H9 (cell line): Measurements from ENCODE around the gene FNDC3B. TPM values are rescaled to one million over a fixed set of nuclear protein-coding genes. Genes with fewer than 3 reads are reported as not detected.
A peak's percentile ranks its signal among the peaks of the same experiment; 100 is the strongest.

Source experiments
- DNase-seq: peaks from one replicate; pipeline ENCODE4 v3.0.0-alpha.2; 2017
- H2AFZ ChIP-seq: one replicate; pipeline ENCODE4 v1.6.1; 2013; ENCODE audit warnings: mild to moderate bottlenecking, low read length, control low read depth, moderate library complexity
- H2AK5ac ChIP-seq: 2 replicates; pipeline ENCODE4 v1.6.1; 2013; ENCODE audit warnings: low read length, control low read depth, mixed read lengths; ENCODE audit not compliant: insufficient read length
- H2BK120ac ChIP-seq: one replicate; pipeline ENCODE4 v1.6.1; 2013; ENCODE audit warnings: low read depth, mild to moderate bottlenecking, low read length, control low read depth, inconsistent platforms; ENCODE audit not compliant: poor library complexity, severe bottlenecking
- H2BK12ac ChIP-seq: 2 replicates; pipeline ENCODE4 v1.6.1; 2013; ENCODE audit warnings: low read length, control low read depth, mixed read lengths, low read depth; ENCODE audit not compliant: insufficient read length
- H2BK15ac ChIP-seq: 2 replicates; pipeline ENCODE4 v1.6.1; 2013; ENCODE audit warnings: low read depth, low read length, control low read depth
- H2BK20ac ChIP-seq: one replicate; pipeline ENCODE4 v1.6.1; 2013; ENCODE audit warnings: low read depth, mild to moderate bottlenecking, low read length, control low read depth, inconsistent platforms; ENCODE audit not compliant: poor library complexity, severe bottlenecking
- H2BK5ac ChIP-seq: 2 replicates; pipeline ENCODE4 v1.6.1; 2013; ENCODE audit warnings: low read length, control low read depth, mixed read lengths; ENCODE audit not compliant: insufficient read length
- H3K14ac ChIP-seq: 2 replicates; pipeline ENCODE4 v1.6.1; 2013; ENCODE audit warnings: low read length, control low read depth; ENCODE audit not compliant: insufficient read depth
- H3K18ac ChIP-seq: 2 replicates; pipeline ENCODE4 v1.6.1; 2013; ENCODE audit warnings: low read depth, mild to moderate bottlenecking, mixed read lengths, low read length, control low read depth; ENCODE audit not compliant: insufficient read length
- H3K23ac ChIP-seq: 2 replicates; pipeline ENCODE4 v1.6.1; 2013; ENCODE audit warnings: low read length, control low read depth, mixed read lengths, low read depth; ENCODE audit not compliant: insufficient read length
- H3K23me2 ChIP-seq: 2 replicates; pipeline ENCODE4 v1.6.1; 2013; ENCODE audit warnings: low read depth, mild to moderate bottlenecking, mixed read lengths, low read length, control low read depth; ENCODE audit not compliant: insufficient read length, poor library complexity, severe bottlenecking
- H3K27ac ChIP-seq: 2 replicates; pipeline ENCODE4 v1.5.1; 2013; ENCODE audit warnings: low read length, control low read depth, mixed read lengths, low read depth; ENCODE audit not compliant: insufficient read length
- H3K27me3 ChIP-seq: 2 replicates; pipeline ENCODE4 v1.6.1; 2013; ENCODE audit warnings: low read length, control low read depth, inconsistent platforms; ENCODE audit not compliant: insufficient read depth
- H3K4ac ChIP-seq: 2 replicates; pipeline ENCODE4 v1.6.1; 2013; ENCODE audit warnings: low read depth, mild to moderate bottlenecking, control low read depth, inconsistent platforms, low read length, moderate library complexity
- H3K4me1 ChIP-seq: 2 replicates; pipeline ENCODE4 v1.6.1; 2013; ENCODE audit warnings: low read length, control low read depth, inconsistent platforms; ENCODE audit not compliant: insufficient read depth
- H3K4me2 ChIP-seq: 2 replicates; pipeline ENCODE4 v1.6.1; 2013; ENCODE audit warnings: low read length, control low read depth, mixed read lengths; ENCODE audit not compliant: insufficient read length, insufficient read depth
- H3K56ac ChIP-seq: 2 replicates; pipeline ENCODE4 v1.6.1; 2013; ENCODE audit warnings: low read depth, mild to moderate bottlenecking, mixed read lengths, low read length, control low read depth; ENCODE audit not compliant: insufficient read length
- H3K79me1 ChIP-seq: 2 replicates; pipeline ENCODE4 v1.6.1; 2013; ENCODE audit warnings: low read depth, mild to moderate bottlenecking, moderate library complexity, low read length, control low read depth, inconsistent platforms; ENCODE audit not compliant: insufficient read depth, poor library complexity, severe bottlenecking
- H3K79me2 ChIP-seq: 2 replicates; pipeline ENCODE4 v1.6.1; 2013; ENCODE audit warnings: low read length, control low read depth, inconsistent platforms; ENCODE audit not compliant: insufficient read depth
- H3K9ac ChIP-seq: 2 replicates; pipeline ENCODE4 v1.6.1; 2013; ENCODE audit warnings: low read length, control low read depth, mixed read lengths; ENCODE audit not compliant: insufficient read length; ENCODE audit errors: extremely low read depth
- H3K9me3 ChIP-seq: one replicate; pipeline ENCODE4 v1.6.1; 2013; ENCODE audit warnings: low read depth, low read length, inconsistent platforms; ENCODE audit not compliant: control insufficient read depth
- H3T11ph ChIP-seq: one replicate; pipeline ENCODE4 v1.6.1; 2013; ENCODE audit warnings: mild to moderate bottlenecking, low read length, control low read depth, inconsistent platforms
- H4K20me1 ChIP-seq: one replicate; pipeline ENCODE4 v1.6.1; 2013; ENCODE audit not compliant: control insufficient read depth, insufficient read length, insufficient read depth
- H4K5ac ChIP-seq: 2 replicates; pipeline ENCODE4 v1.6.1; 2013; ENCODE audit warnings: low read depth, mild to moderate bottlenecking, mixed read lengths, low read length, control low read depth; ENCODE audit not compliant: insufficient read length
- H4K8ac ChIP-seq: replicated peaks from 2 replicates; pipeline ENCODE4 v1.6.1; 2013; ENCODE audit warnings: low read length, control low read depth, mixed read lengths, low read depth; ENCODE audit not compliant: insufficient read length
- H4K91ac ChIP-seq: 2 replicates; pipeline ENCODE4 v1.6.1; 2013; ENCODE audit warnings: low read depth, mild to moderate bottlenecking, moderate library complexity, mixed read lengths, low read length, control low read depth; ENCODE audit not compliant: insufficient read length
- H3K27ac Mint-ChIP-seq, 3 experiments: 2 replicates in 2 of 3; 3 replicates in 1 of 3; pipeline ENCODE4 v1.8.0; 2020 to 2021; ENCODE audit warnings: mixed read lengths in 3 of 3, mild to moderate bottlenecking in 1 of 3, moderate library complexity in 1 of 3
- H3K27me3 Mint-ChIP-seq: 2 replicates; pipeline ENCODE4 v1.8.0; 2021; ENCODE audit warnings: low read depth, mild to moderate bottlenecking, moderate library complexity, mixed read lengths
- H3K36me3 Mint-ChIP-seq, 3 experiments: 2 replicates in 2 of 3; 3 replicates in 1 of 3; pipeline ENCODE4 v1.8.0; 2020 to 2021; ENCODE audit warnings: low read depth in 3 of 3, mixed read lengths in 3 of 3; ENCODE audit not compliant: insufficient read depth in 1 of 3
- H3K4me1 Mint-ChIP-seq, 2 experiments: 2 replicates each; pipeline ENCODE4 v1.8.0; 2020; ENCODE audit warnings: mixed read lengths in 2 of 2
- H3K4me3 Mint-ChIP-seq, 2 experiments: 2 replicates in 1 of 2; 3 replicates in 1 of 2; pipeline ENCODE4 v1.8.0; 2020 to 2021; ENCODE audit warnings: mild to moderate bottlenecking in 2 of 2, mixed read lengths in 2 of 2, moderate library complexity in 1 of 2
- H3K9me3 Mint-ChIP-seq, 2 experiments: 2 replicates in 1 of 2; 3 replicates in 1 of 2; pipeline ENCODE4 v1.8.0; 2020; ENCODE audit warnings: mild to moderate bottlenecking in 2 of 2, mixed read lengths in 2 of 2, moderate library complexity in 1 of 2
- WGBS: extraction: QIAGEN DNeasy Blood & Tissue Kit; methylation state at CpG from one replicate; pipeline ENCODE4 v1.1.7; 2013; ENCODE audit warnings: missing lambda C conversion rate, low lambda C conversion rate, mixed read lengths; ENCODE audit not compliant: insufficient read length; ENCODE audit errors: extremely low coverage; 5-methylcytosine and 5-hydroxymethylcytosine counted together
- total RNA-seq: library from RNA; stranded (reverse); gene quantifications from 2 replicates; pipeline ENCODE4 v1.2.1, GENCODE V29; 2021
- TF ChIP-seq, protein P1 (sequence below): fragments of 200-600 bp; sonication (generic); conservative IDR thresholded peaks from 3 replicates; pipeline ENCODE4 v1.8.0; 2021; ENCODE audit warnings: antibody characterized with exemption, mild to moderate bottlenecking

The FNDC3B gene
- total RNA-seq, 1 experiment from 2014 or later, result 43.8 TPM

GRCh38 chr3:172263781-172264486, 224.6 kb downstream of the FNDC3B start:
- no peak for DNase-seq
- H4K91ac ChIP-seq, result no peak overlapping the region
- no peak overlapping the region for H4K5ac ChIP-seq
- H4K20me1 ChIP-seq, result no peaks in the 10 kb centered on the region
- H3K4me1 ChIP-seq, result peaks cover 9% of the 10 kb centered on the region; the same call in 1 of the 2 replicates
- H2BK120ac ChIP-seq, result no peak overlapping the region
- no peak overlapping the region for H2BK15ac ChIP-seq
- H3K27me3 ChIP-seq, result no peaks in the 10 kb centered on the region
- no peaks in the 10 kb centered on the region for H3K23me2 ChIP-seq
- H2BK5ac ChIP-seq, result no peak overlapping the region
- no peak overlapping the region for H3K4me2 ChIP-seq
- H2AFZ ChIP-seq, result no peak overlapping the region
- H3K9me3 ChIP-seq, result no peaks in the 10 kb centered on the region
- no peak overlapping the region for H3K4me3 Mint-ChIP-seq
- no peak overlapping the region for H3K4ac ChIP-seq
- H3K27ac Mint-ChIP-seq, result peak overlapping the region; percentile 14 to 44 (median 24); a peak in 3 of 7 replicates
- peaks cover 30 to 33% of the 10 kb centered on the region in 2 experiments for H3K4me1 Mint-ChIP-seq
- no peak overlapping the region for H3K56ac ChIP-seq
- H3K36me3 Mint-ChIP-seq, result peaks cover 8 to 11% (median 10%) of the 10 kb centered on the region in 3 experiments; a peak in 5 of 7 replicates
- H3K79me1 ChIP-seq, result no peaks in the 10 kb centered on the region
- no peak overlapping the region for H3K23ac ChIP-seq
- H3K18ac ChIP-seq, result no peak overlapping the region
- H2BK20ac ChIP-seq, result no peak overlapping the region
- H2BK12ac ChIP-seq, result no peak overlapping the region
- no peaks in the 10 kb centered on the region; the same call in 1 of the 2 replicates for H3K79me2 ChIP-seq
- no peak overlapping the region for H3K14ac ChIP-seq
- no peak overlapping the region for H3K27ac ChIP-seq
- TF ChIP-seq, protein P1, sequence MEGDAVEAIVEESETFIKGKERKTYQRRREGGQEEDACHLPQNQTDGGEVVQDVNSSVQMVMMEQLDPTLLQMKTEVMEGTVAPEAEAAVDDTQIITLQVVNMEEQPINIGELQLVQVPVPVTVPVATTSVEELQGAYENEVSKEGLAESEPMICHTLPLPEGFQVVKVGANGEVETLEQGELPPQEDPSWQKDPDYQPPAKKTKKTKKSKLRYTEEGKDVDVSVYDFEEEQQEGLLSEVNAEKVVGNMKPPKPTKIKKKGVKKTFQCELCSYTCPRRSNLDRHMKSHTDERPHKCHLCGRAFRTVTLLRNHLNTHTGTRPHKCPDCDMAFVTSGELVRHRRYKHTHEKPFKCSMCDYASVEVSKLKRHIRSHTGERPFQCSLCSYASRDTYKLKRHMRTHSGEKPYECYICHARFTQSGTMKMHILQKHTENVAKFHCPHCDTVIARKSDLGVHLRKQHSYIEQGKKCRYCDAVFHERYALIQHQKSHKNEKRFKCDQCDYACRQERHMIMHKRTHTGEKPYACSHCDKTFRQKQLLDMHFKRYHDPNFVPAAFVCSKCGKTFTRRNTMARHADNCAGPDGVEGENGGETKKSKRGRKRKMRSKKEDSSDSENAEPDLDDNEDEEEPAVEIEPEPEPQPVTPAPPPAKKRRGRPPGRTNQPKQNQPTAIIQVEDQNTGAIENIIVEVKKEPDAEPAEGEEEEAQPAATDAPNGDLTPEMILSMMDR, result no peak
- H3K27me3 Mint-ChIP-seq, result no peaks in the 10 kb centered on the region
- no CpG with 5 or more reads among the region's 7 CpGs for WGBS
- H4K8ac ChIP-seq, result no peak overlapping the region
- H3T11ph ChIP-seq, result no peak overlapping the region
- no peak overlapping the region for H2AK5ac ChIP-seq
- H3K9ac ChIP-seq, result no peak overlapping the region
- no peaks in the 10 kb centered on the region for H3K9me3 Mint-ChIP-seq
